ENCODE results near the gene COL5A2.

COL5A2 gene

GRCh38 chr2:189147989-189148388, 31.6 kb downstream of the COL5A2 start:
- in situ Hi-C loops (cut with MboI; ENCODE audit: low sequenced_read_pairs) = no loop called here

GRCh38 chr2:189147361-189147760, 32.2 kb downstream of the COL5A2 start:
- in situ Hi-C loops (cut with MboI; ENCODE audit: low sequenced_read_pairs) = no loop called here

- in situ Hi-C loops (cut with MboI; ENCODE audit: low sequenced_read_pairs) = no loop called here
Observed at GRCh38 chr2:189146553-189146952, 33.0 kb downstream of the COL5A2 start.

GRCh38 chr2:189144700-189145211, 34.8 kb downstream of the COL5A2 start:
- in situ Hi-C loops (cut with MboI; ENCODE audit: low sequenced_read_pairs) = no loop called here

- in situ Hi-C loops (cut with MboI; ENCODE audit: low sequenced_read_pairs) = no loop called here
Observed at GRCh38 chr2:189143925-189144324, 35.6 kb downstream of the COL5A2 start.

- in situ Hi-C loops (cut with MboI; ENCODE audit: low sequenced_read_pairs) = no loop called here
Observed at GRCh38 chr2:189142893-189143759, 36.4 kb downstream of the COL5A2 start.

- in situ Hi-C loops (cut with MboI; ENCODE audit: low sequenced_read_pairs) = no loop called here
Observed at GRCh38 chr2:189138800-189139199, 40.8 kb downstream of the COL5A2 start.

- in situ Hi-C loops (cut with MboI; ENCODE audit: low sequenced_read_pairs) = no loop called here
Observed at GRCh38 chr2:189137519-189137918, 42.0 kb downstream of the COL5A2 start.

GRCh38 chr2:189134485-189134884, 45.1 kb downstream of the COL5A2 start:
- in situ Hi-C loops (cut with MboI; ENCODE audit: low sequenced_read_pairs) = no loop called here

GRCh38 chr2:189131991-189132390, 47.6 kb downstream of the COL5A2 start:
- in situ Hi-C loops (cut with MboI; ENCODE audit: low sequenced_read_pairs) = no loop called here

GRCh38 chr2:189129971-189130370, 49.6 kb downstream of the COL5A2 start:
- in situ Hi-C loops (cut with MboI; ENCODE audit: low sequenced_read_pairs) = no loop called here

- in situ Hi-C loops (cut with MboI; ENCODE audit: low sequenced_read_pairs) = no loop called here
Observed at GRCh38 chr2:189128970-189129369, 50.6 kb downstream of the COL5A2 start.

GRCh38 chr2:189127756-189128155, 51.8 kb downstream of the COL5A2 start:
- in situ Hi-C loops (cut with MboI; ENCODE audit: low sequenced_read_pairs) = no loop called here

GRCh38 chr2:189125195-189125594, 54.4 kb downstream of the COL5A2 start:
- in situ Hi-C loops (cut with MboI; ENCODE audit: low sequenced_read_pairs) = no loop called here

- in situ Hi-C loops (cut with MboI; ENCODE audit: low sequenced_read_pairs) = no loop called here
Observed at GRCh38 chr2:189124175-189124574, 55.4 kb downstream of the COL5A2 start.

GRCh38 chr2:189118386-189118785, 61.2 kb downstream of the COL5A2 start:
- in situ Hi-C loops (cut with MboI; ENCODE audit: low sequenced_read_pairs) = no loop called here

GRCh38 chr2:189116979-189117378, 62.6 kb downstream of the COL5A2 start:
- in situ Hi-C loops (cut with MboI; ENCODE audit: low sequenced_read_pairs) = no loop called here

GRCh38 chr2:189116087-189116486, 63.5 kb downstream of the COL5A2 start:
- in situ Hi-C loops (cut with MboI; ENCODE audit: low sequenced_read_pairs) = no loop called here

GRCh38 chr2:189115126-189115525, 64.4 kb downstream of the COL5A2 start:
- in situ Hi-C loops (cut with MboI; ENCODE audit: low sequenced_read_pairs) = no loop called here

- in situ Hi-C loops (cut with MboI; ENCODE audit: low sequenced_read_pairs) = no loop called here
Observed at GRCh38 chr2:189113963-189114362, 65.6 kb downstream of the COL5A2 start.

- in situ Hi-C loops (cut with MboI; ENCODE audit: low sequenced_read_pairs) = no loop called here
Observed at GRCh38 chr2:189111063-189111715, 68.4 kb downstream of the COL5A2 start.

GRCh38 chr2:189109921-189110397, 69.6 kb downstream of the COL5A2 start:
- in situ Hi-C loops (cut with MboI; ENCODE audit: low sequenced_read_pairs) = no loop called here

All from HL-60/S4 (cell line).